AG09309 (cell line): ENCODE data around the gene C2CD5.
"Not testable (repeated sequence)": the region's sequence is repeated elsewhere in the genome, so short reads cannot be mapped to it uniquely, and the experiment has no call there.

ENCODE experiments used
- DNase-seq: peaks from one replicate; pipeline ENCODE4 v3.0.0-alpha.2; 2010; ENCODE audit warnings: low read depth
- H3K4me3 ChIP-seq: 2 replicates; pipeline ENCODE4 v1.5.1; 2011; ENCODE audit warnings: mild to moderate bottlenecking, low read depth, low read length, moderate library complexity; ENCODE audit not compliant: control insufficient read depth
- CTCF ChIP-seq: IDR thresholded peaks from 2 replicates; pipeline ENCODE4 v1.5.1; 2011; ENCODE audit warnings: mild to moderate bottlenecking, low read depth, low read length, inconsistent platforms; ENCODE audit not compliant: insufficient read depth, control insufficient read depth; ENCODE audit errors: missing control alignments

The C2CD5 gene

GRCh38 chr12:22576065-22576464 lies 31.7 kb upstream of the C2CD5 start:
- no peak for TF ChIP-seq CTCF
- H3K4me3 ChIP-seq = no peak overlapping the region
- DNase-seq = no peak

DNA sequence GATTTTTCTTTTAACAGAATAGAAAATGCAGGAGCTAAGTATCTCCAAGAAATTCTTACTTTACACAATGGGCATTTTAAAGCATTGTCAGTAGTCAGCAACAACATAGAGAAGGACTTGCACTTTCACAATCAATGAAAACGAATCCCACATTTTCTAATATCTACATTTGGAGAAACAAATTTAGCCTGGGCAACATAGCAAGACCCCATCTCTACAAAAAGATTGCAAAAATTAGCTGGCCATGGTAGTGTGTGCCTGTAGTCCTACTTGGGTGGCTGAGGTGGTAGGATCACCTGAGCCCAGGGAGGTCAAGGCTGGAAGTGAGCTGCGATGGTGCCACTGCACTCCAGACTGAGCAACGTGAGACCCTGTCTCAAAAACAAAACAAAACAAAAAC lies 30.6 kb upstream of the C2CD5 start:
- DNase-seq = no peak
- no peak overlapping the region for H3K4me3 ChIP-seq
- TF ChIP-seq CTCF = no peak

DNA sequence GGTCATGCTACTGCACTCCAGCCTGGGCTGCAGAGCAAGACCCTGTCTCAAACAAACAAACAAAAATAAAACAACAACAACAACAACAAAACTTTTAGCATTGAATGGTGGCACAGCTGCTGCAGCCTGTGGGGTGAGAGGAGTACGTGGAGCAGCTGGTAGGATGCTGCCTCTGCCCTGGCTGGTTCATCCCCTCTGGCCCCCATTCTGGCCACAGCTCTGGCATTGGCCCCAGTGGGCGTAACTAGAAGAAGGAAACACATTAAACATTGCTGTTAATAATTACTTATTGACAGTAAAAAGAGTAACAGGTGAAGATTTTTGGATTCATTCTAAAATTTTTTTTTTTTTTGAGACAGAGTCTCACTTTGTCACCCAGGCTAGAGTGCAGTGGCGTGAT lies 28.8 kb upstream of the C2CD5 start:
- no peak for DNase-seq
- H3K4me3 ChIP-seq = no peak overlapping the region
- TF ChIP-seq CTCF = no peak

GRCh38 chr12:22569253-22569652 lies 24.9 kb upstream of the C2CD5 start:
- no peak for TF ChIP-seq CTCF

DNA sequence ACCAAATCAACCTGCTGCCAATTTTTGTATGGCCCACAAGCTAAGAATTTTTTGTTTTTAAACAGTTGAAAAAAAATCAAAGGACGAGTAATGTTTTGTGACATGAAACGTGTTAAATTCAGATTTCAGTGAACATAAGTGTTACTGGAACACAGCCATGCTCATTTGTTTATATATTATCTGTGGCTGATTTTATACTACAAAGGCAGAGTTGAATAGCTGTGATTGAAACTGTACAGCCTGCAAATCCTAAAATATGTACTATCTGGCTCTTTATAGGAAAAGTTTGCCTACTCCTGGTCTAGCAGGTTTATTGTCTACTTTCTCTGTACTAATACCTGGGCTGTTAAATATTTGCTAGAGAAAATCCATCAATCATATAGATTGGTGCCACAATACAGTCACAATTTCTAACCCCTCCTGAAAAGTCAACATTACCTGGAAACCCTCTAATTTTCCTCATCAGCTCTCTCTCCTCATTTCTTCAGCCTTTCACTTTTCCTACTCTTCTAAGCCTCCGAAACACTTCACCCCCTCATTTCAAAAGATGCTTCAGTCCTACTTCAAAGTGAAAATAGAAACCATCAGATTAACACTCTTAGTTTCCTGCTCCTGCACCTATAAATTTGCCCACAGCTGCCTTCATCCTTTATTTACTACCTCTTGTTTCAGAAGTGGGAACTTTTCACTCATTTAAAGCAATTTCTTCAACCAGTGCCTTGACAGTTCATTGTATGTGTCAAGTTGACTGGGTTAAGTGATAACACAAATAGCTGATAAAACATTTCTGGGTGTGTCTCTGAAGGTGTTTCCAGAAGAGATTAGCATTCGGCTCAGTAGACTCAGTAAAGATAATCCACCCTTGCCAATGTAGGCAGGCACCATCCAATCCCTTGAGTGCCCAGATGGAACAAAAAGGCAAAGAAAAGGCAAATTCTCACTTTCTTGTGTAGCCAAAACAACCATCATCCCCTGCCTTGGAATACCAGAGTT lies 18.0 kb upstream of the C2CD5 start:
- no peak for TF ChIP-seq CTCF
- no peak overlapping the region for H3K4me3 ChIP-seq
- DNase-seq = no peak

More at GRCh38 chr12:22569253-22569652, 24.9 kb upstream of the C2CD5 start:
- no peak for DNase-seq
- no peak overlapping the region for H3K4me3 ChIP-seq

GRCh38 chr12:22554750-22555149 lies 10.4 kb upstream of the C2CD5 start:
- not testable (repeated sequence) for DNase-seq, H3K4me3 ChIP-seq

DNA sequence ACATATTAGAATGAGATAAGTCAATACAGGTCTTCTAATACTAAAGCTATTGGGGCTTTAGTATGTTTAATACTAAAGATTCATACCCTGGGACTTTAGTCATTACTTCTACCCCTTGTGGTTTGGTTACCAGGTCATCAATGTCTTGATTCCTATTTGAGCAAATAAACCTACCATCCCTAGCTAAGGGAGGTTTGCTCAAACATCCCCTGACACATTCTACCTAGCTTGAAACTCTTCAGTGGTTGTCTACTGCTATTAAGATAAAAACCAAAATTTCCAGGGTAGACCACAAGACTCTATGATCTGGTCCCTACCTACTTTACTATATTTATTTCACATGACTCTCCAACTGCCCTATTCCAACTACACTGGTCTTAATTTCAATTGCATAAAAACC lies 7.3 kb upstream of the C2CD5 start:
- DNase-seq = no peak
- TF ChIP-seq CTCF = no peak
- no peak overlapping the region for H3K4me3 ChIP-seq
